ENCODE data around the gene TGFB1. TPM values are rescaled to one million over a fixed set of nuclear protein-coding genes. Genes with fewer than 3 reads are reported as not detected.

The TGFB1 gene
- total and polyA plus RNA-seq, 2 of the 13 experiments (the other 11 are each of a cell fraction or from before 2014, with no cell fraction given), result 4.1 to 5.4 TPM

- Histone ChIP-seq H3K27ac (ENCODE audit: extremely low read length, insufficient read depth, low read length) (no peak overlapping the region), H3K9ac (ENCODE audit: insufficient read depth, low read depth, low read length) (no peak overlapping the region), H3K79me2 (ENCODE audit: insufficient read depth, low read length) (peaks cover 14% of the 10 kb centered on the region), H3K4me2 (ENCODE audit: low read depth, low read length) (no peak overlapping the region), H3K9me3 (ENCODE audit: low read length) (no peaks in the 10 kb centered on the region), H3K36me3 (replicated peaks in 1 of 2; ENCODE audit: control insufficient read depth in 1 of 2, insufficient read depth in 2 of 2, low read length in 2 of 2) (peaks cover 24 to 49% of the 10 kb centered on the region in 2 experiments; a peak in 4 of 5 replicates), H3K4me1 (ENCODE audit: insufficient read depth, low read length) (peaks cover 25% of the 10 kb centered on the region), H2AFZ (ENCODE audit: low read length) (no peak overlapping the region), H3K27me3 (ENCODE audit: control insufficient read depth in 1 of 2, insufficient read depth in 2 of 2, low read length in 2 of 2) (no peaks in the 10 kb centered on the region), H3K4me3 (replicated peaks in 1 of 3; ENCODE audit: insufficient read depth in 1 of 3, low read depth in 2 of 3, low read length in 3 of 3) (no peak overlapping the region), H4K20me1 (ENCODE audit: insufficient read depth, low read length) (no peaks in the 10 kb centered on the region)
- in situ Hi-C loops (cut with HindIII; ENCODE audit: extremely low pct_ligation_motif_present, low pct_unique_long_range_greater_than_20kb) (no loop called here), intact Hi-C loops (cut with micrococcal nuclease; ENCODE audit: unreplicated experiment) (no loop called here)
- TF ChIP-seq AGO2 (optimal IDR thresholded peaks at IDR 0.05; ENCODE audit: low read depth, low read length) (peak; percentile 76), AGO1 (IDR thresholded peaks at IDR 0.05; ENCODE audit: low read depth, low read length, poor library complexity, severe bottlenecking) (peak; percentile 35), RBFOX2 (IDR thresholded peaks at IDR 0.05; ENCODE audit: low read depth, low read length) (0 out of 2 replicates have a peak, but pooled peaks have one; percentile 49), BCLAF1 (IDR thresholded peaks at IDR 0.05) (no peak)
- BruUV-seq (replicated peaks), result no TSS peak
- ATAC-seq (no peak), FAIRE-seq (no peak), DNase-seq (ENCODE audit: low spot score) (no peak)
- WGBS (ENCODE audit: low lambda C conversion rate), result 97% methylated on average over 12 of the region's 24 CpGs
- ChIA-PET CTCF (ENCODE audit: low intra/inter-chr PET ratio, low total read pairs) (no interaction called here), POLR2A (interaction anchor here (0.9 kb wide), 1 partner anchor 112 kb away, joined by 3 read pairs; no protein-coding TSS in a partner anchor)
These were observed 37.3 kb downstream of the TGFB1 start for GRCh38 chr19:41316306-41316920.

Measured in HepG2 (cell line).